NT2/D1 (cell line): ENCODE results near the gene NOTO.

ENCODE experiments used
- SUZ12 ChIP-seq: IDR thresholded peaks from 2 replicates; pipeline ENCODE4 v1.6.1; 2011; ENCODE audit not compliant: insufficient read length, insufficient read depth; ENCODE audit errors: extremely low read depth
- YY1 ChIP-seq: IDR thresholded peaks from 2 replicates; pipeline ENCODE4 v1.6.1; 2011; ENCODE audit not compliant: insufficient read length, insufficient read depth
- ZNF274 ChIP-seq: IDR thresholded peaks from 2 replicates; pipeline ENCODE4 v1.6.1; 2011; ENCODE audit warnings: mild to moderate bottlenecking, low read depth, low read length

- no peak for TF ChIP-seq ZNF274
- TF ChIP-seq SUZ12, result no peak
- TF ChIP-seq YY1, result no peak
Observed at GRCh38 chr2:73254343-73255006, 52.1 kb downstream of the NOTO start.
